Neural progenitor cell (in vitro differentiated cells): Measurements from ENCODE around the gene SNX5. TPM values are rescaled to one million over a fixed set of nuclear protein-coding genes. Genes with fewer than 3 reads are reported as not detected.

Experiments
- DNase-seq: peaks from one replicate; pipeline ENCODE4 v3.0.0-alpha.2; 2016; ENCODE audit warnings: low spot score
- H2AFZ ChIP-seq: fragments of 200-600 bp; sonication (generic); replicated peaks from 2 replicates; pipeline ENCODE4 v1.6.1; 2016; ENCODE audit warnings: antibody characterized with exemption
- H3F3A ChIP-seq: fragments of 200-600 bp; sonication (generic); 2 replicates; pipeline ENCODE4 v1.6.1; 2016; ENCODE audit warnings: antibody characterized with exemption, low read depth
- H3K27ac ChIP-seq: fragments of 200-600 bp; sonication (generic); 2 replicates; pipeline ENCODE4 v1.5.1; 2016; ENCODE audit warnings: mild to moderate bottlenecking
- H3K27me3 ChIP-seq: fragments of 200-600 bp; sonication (generic); 2 replicates; pipeline ENCODE4 v1.6.1; 2016; ENCODE audit warnings: mild to moderate bottlenecking, moderate library complexity
- H3K36me3 ChIP-seq: fragments of 200-600 bp; sonication (generic); 2 replicates; pipeline ENCODE4 v1.5.1; 2016
- H3K4me1 ChIP-seq: fragments of 200-600 bp; sonication (generic); 2 replicates; pipeline ENCODE4 v1.6.1; 2016; ENCODE audit warnings: mixed run types
- H3K4me2 ChIP-seq: fragments of 200-600 bp; sonication (generic); 2 replicates; pipeline ENCODE4 v1.6.1; 2016
- H3K4me3 ChIP-seq: fragments of 200-600 bp; sonication (generic); 2 replicates; pipeline ENCODE4 v1.5.1; 2016
- H3K79me2 ChIP-seq: fragments of 200-600 bp; sonication (generic); 2 replicates; pipeline ENCODE4 v1.6.1; 2016; ENCODE audit warnings: low read depth
- H3K9ac ChIP-seq: fragments of 200-600 bp; sonication (generic); 2 replicates; pipeline ENCODE4 v1.6.1; 2016
- H3K9me3 ChIP-seq: fragments of 200-600 bp; sonication (generic); 2 replicates; pipeline ENCODE4 v1.5.1; 2016; ENCODE audit warnings: low read depth
- H4K20me1 ChIP-seq: fragments of 200-600 bp; sonication (generic); 2 replicates; pipeline ENCODE4 v1.6.1; 2016; ENCODE audit warnings: low read depth
- H3K27ac Mint-ChIP-seq: 3 replicates; pipeline ENCODE4 v1.8.0; 2021; ENCODE audit warnings: mixed read lengths
- H3K27me3 Mint-ChIP-seq: 2 replicates; pipeline ENCODE4 v1.8.0; 2022; ENCODE audit warnings: low read depth, mild to moderate bottlenecking, inconsistent platforms, moderate library complexity, mixed read lengths; ENCODE audit not compliant: insufficient read depth
- H3K36me3 Mint-ChIP-seq: 3 replicates; pipeline ENCODE4 v1.8.0; 2021; ENCODE audit warnings: mixed read lengths
- H3K4me1 Mint-ChIP-seq: 3 replicates; pipeline ENCODE4 v1.8.0; 2021; ENCODE audit warnings: mixed read lengths
- H3K4me3 Mint-ChIP-seq: 3 replicates; pipeline ENCODE4 v1.8.0; 2021; ENCODE audit warnings: mild to moderate bottlenecking, moderate library complexity, mixed read lengths
- H3K9me3 Mint-ChIP-seq: 3 replicates; pipeline ENCODE4 v1.8.0; 2020; ENCODE audit warnings: mixed read lengths
- CTCF ChIP-seq: fragments of 200-600 bp; sonication (generic); IDR thresholded peaks from 2 replicates; pipeline ENCODE4 v1.5.1; 2017; ENCODE audit warnings: antibody characterized with exemption, mild to moderate bottlenecking
- EZH2 ChIP-seq: fragments of 200-600 bp; sonication (generic); IDR thresholded peaks from 2 replicates; pipeline ENCODE4 v1.6.1; 2017; ENCODE audit warnings: antibody characterized with exemption, mild to moderate bottlenecking, moderate library complexity
- EZH2phosphoT487 ChIP-seq: fragments of 200-600 bp; sonication (generic); IDR thresholded peaks from 2 replicates; pipeline ENCODE4 v1.6.1; 2017; ENCODE audit warnings: antibody characterized with exemption
- total RNA-seq: library from RNA; depleted of rRNA; stranded (reverse); fragments of >200 nt; gene quantifications from 2 replicates; pipeline ENCODE4 v1.2.3, GENCODE V29; 2015; ENCODE audit warnings: low replicate concordance

The SNX5 gene
- total RNA-seq, 1 donor from 2014 or later, result 226 TPM

DNA sequence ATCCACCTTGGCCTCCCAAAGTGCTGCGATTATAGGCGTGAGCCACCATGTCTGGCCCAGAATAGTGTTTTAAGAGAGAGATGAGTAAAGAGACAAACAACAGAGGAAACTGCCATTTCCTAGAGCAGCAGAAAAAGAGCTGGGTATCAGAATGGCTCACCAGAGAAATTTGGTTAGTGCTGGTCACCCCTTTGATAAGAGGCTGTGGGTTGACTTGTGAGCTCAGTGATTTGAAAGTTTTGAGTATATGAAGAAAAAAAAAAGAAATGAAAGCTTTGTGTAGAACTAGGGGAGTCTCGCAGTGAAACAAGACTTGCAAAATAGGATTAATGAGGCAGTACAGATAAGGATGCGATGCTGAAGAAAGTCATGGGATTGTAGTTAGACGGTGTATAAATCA lies 29.9 kb upstream of the SNX5 start:
- Mint-ChIP-seq H3K4me3 (no peak overlapping the region), H3K9me3 (no peaks in the 10 kb centered on the region), H3K36me3 (no peaks in the 10 kb centered on the region), H3K27ac (no peak overlapping the region), H3K4me1 (peaks cover 20% of the 10 kb centered on the region), H3K27me3 (peaks cover 3% of the 10 kb centered on the region)
- no peak overlapping the region for H3K9ac ChIP-seq
- peaks cover 6% of the 10 kb centered on the region for H3K4me1 ChIP-seq
- no peaks in the 10 kb centered on the region for H3K79me2 ChIP-seq
- H3K9me3 ChIP-seq, result no peaks in the 10 kb centered on the region
- no peaks in the 10 kb centered on the region for H3F3A ChIP-seq
- H3K4me2 ChIP-seq, result no peak overlapping the region
- H4K20me1 ChIP-seq, result no peaks in the 10 kb centered on the region
- no peaks in the 10 kb centered on the region for H3K36me3 ChIP-seq
- no peak overlapping the region for H2AFZ ChIP-seq
- H3K27ac ChIP-seq, result no peak overlapping the region
- H3K4me3 ChIP-seq, result no peak overlapping the region
- DNase-seq, result no peak
- no peak for TF ChIP-seq EZH2phosphoT487
- no peak for TF ChIP-seq EZH2
- TF ChIP-seq CTCF, result no peak
- no peaks in the 10 kb centered on the region for H3K27me3 ChIP-seq

DNA sequence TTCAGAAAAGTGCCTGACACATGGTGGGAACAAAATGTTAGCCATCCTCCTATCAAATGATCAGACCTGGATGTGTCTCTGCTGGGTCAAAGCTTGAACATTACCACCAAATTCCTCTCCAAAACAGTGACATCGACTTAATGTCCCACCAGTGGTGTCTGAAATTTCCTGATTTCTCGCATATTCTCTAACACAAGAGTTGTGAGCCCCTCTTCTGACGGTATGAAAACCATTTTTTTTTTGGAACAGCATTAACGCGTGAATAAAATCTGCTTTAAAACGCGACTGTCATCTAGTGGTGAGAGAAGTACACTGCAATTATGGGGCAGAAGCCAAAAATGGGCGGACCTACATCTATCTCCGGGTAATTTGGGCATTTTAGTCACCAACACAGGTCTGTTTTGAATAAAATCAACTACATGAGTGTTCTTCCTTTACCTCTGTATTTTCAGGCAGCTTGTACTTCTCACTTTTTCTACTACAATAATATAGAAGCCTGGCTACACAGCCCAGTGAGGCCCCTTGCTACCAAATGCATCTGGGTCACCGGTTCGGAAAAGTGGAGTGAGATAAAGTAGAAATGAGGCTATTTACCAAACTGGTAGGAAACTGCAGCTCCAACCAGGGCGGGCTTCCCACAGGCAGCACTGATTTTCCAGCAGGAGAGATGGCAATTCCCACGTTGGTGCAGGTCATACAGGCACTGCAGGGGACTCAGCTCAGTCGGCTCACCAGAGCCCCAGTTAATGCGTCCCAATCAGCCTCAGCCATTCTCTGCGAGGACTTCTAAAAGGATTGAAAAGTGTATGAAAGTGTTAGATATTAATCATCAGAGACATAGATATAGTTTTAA lies 27.6 kb upstream of the SNX5 start:
- TF ChIP-seq CTCF (peak; percentile 92), EZH2phosphoT487 (no peak)
- Histone ChIP-seq H4K20me1 (no peaks in the 10 kb centered on the region), H3K79me2 (no peaks in the 10 kb centered on the region), H3K9ac (no peak overlapping the region), H3K4me2 (peak overlapping the region; percentile 65), H3K4me3 (no peak overlapping the region), H3K9me3 (no peaks in the 10 kb centered on the region), H2AFZ (peak overlapping the region; percentile 44), H3K36me3 (no peaks in the 10 kb centered on the region), H3K4me1 (peaks cover 6% of the 10 kb centered on the region), H3F3A (no peaks in the 10 kb centered on the region), H3K27ac (no peak overlapping the region), H3K27me3 (no peaks in the 10 kb centered on the region)
- Mint-ChIP-seq H3K4me3 (no peak overlapping the region), H3K36me3 (peaks cover 3% of the 10 kb centered on the region), H3K4me1 (peaks cover 14% of the 10 kb centered on the region), H3K27me3 (peaks cover 3% of the 10 kb centered on the region), H3K27ac (no peak overlapping the region), H3K9me3 (no peaks in the 10 kb centered on the region)
- peak; percentile 55 for DNase-seq

DNA sequence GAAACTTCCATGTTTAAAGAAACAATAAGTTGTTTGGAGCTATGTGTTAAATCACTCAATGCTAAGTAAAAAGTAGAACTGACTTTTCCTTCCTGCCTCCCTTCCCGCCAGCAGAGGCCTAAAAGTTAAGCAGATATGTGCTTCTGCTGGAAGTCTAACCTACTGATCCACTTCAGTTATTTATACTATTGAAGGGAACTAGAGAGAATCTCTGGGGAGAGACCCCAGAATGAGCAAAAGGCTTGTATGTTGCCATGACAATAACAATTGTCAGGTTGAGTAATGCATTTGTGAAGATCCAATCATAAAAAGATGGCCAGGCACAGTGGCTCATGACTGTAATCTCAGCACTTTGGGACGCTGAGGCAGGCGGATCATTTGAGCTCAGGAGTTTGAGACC lies 25.0 kb upstream of the SNX5 start:
- no peak overlapping the region for H3K27ac Mint-ChIP-seq

More for the DNA sequence above, 25.0 kb upstream of the SNX5 start:
- peaks cover 3% of the 10 kb centered on the region for H3K79me2 ChIP-seq
- no peaks in the 10 kb centered on the region for H3F3A ChIP-seq
- no peak overlapping the region for H3K27ac ChIP-seq
- H3K9me3 ChIP-seq, result no peaks in the 10 kb centered on the region
- Mint-ChIP-seq H3K4me1 (peaks cover 7% of the 10 kb centered on the region), H3K36me3 (peaks cover 6% of the 10 kb centered on the region), H3K4me3 (no peak overlapping the region), H3K27me3 (peaks cover 3% of the 10 kb centered on the region), H3K9me3 (no peaks in the 10 kb centered on the region)
- H3K4me3 ChIP-seq, result no peak overlapping the region
- no peak overlapping the region for H2AFZ ChIP-seq
- no peaks in the 10 kb centered on the region for H4K20me1 ChIP-seq
- no peaks in the 10 kb centered on the region for H3K27me3 ChIP-seq
- H3K4me2 ChIP-seq, result no peak overlapping the region
- H3K9ac ChIP-seq, result no peak overlapping the region
- peaks cover 6% of the 10 kb centered on the region for H3K4me1 ChIP-seq
- TF ChIP-seq EZH2phosphoT487 (no peak), CTCF (no peak), EZH2 (no peak)
- no peak for DNase-seq
- H3K36me3 ChIP-seq, result no peaks in the 10 kb centered on the region
